Left lung (tissue), 10 donors: ENCODE data around the gene RABEP1. TPM values are rescaled to one million over a fixed set of nuclear protein-coding genes. Genes with fewer than 3 reads are reported as not detected.

Experiments
- ATAC-seq: fragments of 200-7000 bp; cut with Tn5 transposase; one replicate; pipeline ENCODE4 v1.9.1; 2020; ENCODE audit warnings: moderate library complexity
- DNase-seq, 4 donors: peaks; one replicate each; pipeline ENCODE4 v3.0.0-alpha.2; 2013 to 2020
- H3K27ac ChIP-seq, 2 donors: fragments of 200-600 bp; sonication (generic) in 1 of 2; one replicate each; pipeline versions ENCODE4 v1.5.0 to v1.8.0; 2020 to 2021
- H3K27me3 ChIP-seq, 2 donors: fragments of 200-600 bp; sonication (generic) in 1 of 2; one replicate each; pipeline versions ENCODE4 v1.5.0 to v1.8.0; 2020 to 2021
- H3K36me3 ChIP-seq, 2 donors: fragments of 200-600 bp; sonication (generic) in 1 of 2; one replicate each; pipeline versions ENCODE4 v1.5.0 to v1.8.0; 2020 to 2021
- H3K4me1 ChIP-seq, 2 donors: fragments of 200-600 bp; one replicate each; pipeline ENCODE4 v1.8.0; 2021
- H3K4me3 ChIP-seq, 2 donors: fragments of 200-600 bp; sonication (generic) in 1 of 2; one replicate each; pipeline versions ENCODE4 v1.5.0 to v1.8.0; 2020 to 2021; ENCODE audit warnings: mild to moderate bottlenecking in 1 of 2
- H3K9me3 ChIP-seq, 2 donors: fragments of 200-600 bp; sonication (generic) in 1 of 2; one replicate each; pipeline versions ENCODE4 v1.5.0 to v1.8.0; 2020 to 2021
- CTCF ChIP-seq, 2 donors: fragments of 200-600 bp; sonication (generic) in 1 of 2; IDR thresholded peaks; one replicate each; pipeline versions ENCODE4 v1.5.0 to v1.8.0; 2021; ENCODE audit warnings: antibody characterized with exemption in 2 of 2
- intact Hi-C, 2 donors: fragments of 100-400 bp; cut with DNase I; formaldehyde crosslinking; loops; one replicate each; pipeline versions ENCODE4 v1.11.2 to v1.14.2; 2022
- polyA plus RNA-seq, 6 donors: library from polyadenylated mRNA; unstranded; fragments of 120-200 nt; gene quantifications; one replicate each; pipeline ENCODE4 v1.2.1, GENCODE V29; 2013; ENCODE audit not compliant: insufficient read length in 6 of 6
- total RNA-seq, 2 donors: library from RNA; stranded (reverse); fragmentation: NEBNext Ultra II Directional; extraction: Animal tissue kit (Norgen Biotek cat#: 25700); gene quantifications; one replicate each; pipeline ENCODE4 v1.2.1, GENCODE V29; 2021
- donor health status: DM: no; HTN: yes; CAD: no.
- donor health status: DM: no; HTN: no; CAD: no.

Gene RABEP1
- total and polyA plus RNA-seq, 8 donors: 37.0 to 60.1 (median 55.6) TPM

- Histone ChIP-seq H3K27me3 (no peaks in the 10 kb centered on the region), H3K27ac (no peak overlapping the region), H3K4me3 (no peak overlapping the region), H3K4me1 (peaks cover 0 to 26% of the 10 kb centered on the region in 2 donors), H3K9me3 (no peaks in the 10 kb centered on the region), H3K36me3 (peaks cover 0 to 30% of the 10 kb centered on the region in 2 donors)
- no peak for DNase-seq
- TF ChIP-seq CTCF (IDR thresholded peaks at IDR 0.05): no peak
- intact Hi-C loops: no loop called here
- ATAC-seq: no peak
Observed at GRCh38 chr17:5309851-5310250, 27.8 kb downstream of the RABEP1 start.

DNA sequence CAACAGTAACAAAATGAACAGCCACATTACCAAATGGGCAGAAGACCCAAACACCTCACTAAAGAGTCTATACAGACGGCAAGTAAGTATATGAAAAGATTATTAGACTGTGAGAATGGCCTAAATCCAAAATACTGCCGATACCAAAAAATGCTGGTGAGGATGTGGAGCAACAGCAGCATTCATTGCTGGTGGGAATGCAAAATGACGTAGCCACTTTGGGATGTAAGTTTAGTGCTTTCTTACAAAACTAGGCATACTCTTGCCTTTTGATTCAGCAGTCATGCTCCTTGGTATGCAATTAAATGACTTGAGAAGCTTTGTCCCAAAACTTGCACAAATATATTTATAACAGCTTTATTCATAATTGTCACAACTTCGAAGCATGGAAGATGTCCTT, 43.8 kb downstream of the RABEP1 start:
- no peak for TF ChIP-seq CTCF (IDR thresholded peaks at IDR 0.05)
- H3K9me3 ChIP-seq: no peaks in the 10 kb centered on the region
- no peaks in the 10 kb centered on the region for H3K4me1 ChIP-seq
- H3K27ac ChIP-seq: no peak overlapping the region
- H3K27me3 ChIP-seq: no peaks in the 10 kb centered on the region
- DNase-seq (no peak), ATAC-seq (no peak)
- peaks cover 0 to 8% of the 10 kb centered on the region in 2 donors for H3K36me3 ChIP-seq
- intact Hi-C loops: no loop called here
- H3K4me3 ChIP-seq: no peak overlapping the region

DNA sequence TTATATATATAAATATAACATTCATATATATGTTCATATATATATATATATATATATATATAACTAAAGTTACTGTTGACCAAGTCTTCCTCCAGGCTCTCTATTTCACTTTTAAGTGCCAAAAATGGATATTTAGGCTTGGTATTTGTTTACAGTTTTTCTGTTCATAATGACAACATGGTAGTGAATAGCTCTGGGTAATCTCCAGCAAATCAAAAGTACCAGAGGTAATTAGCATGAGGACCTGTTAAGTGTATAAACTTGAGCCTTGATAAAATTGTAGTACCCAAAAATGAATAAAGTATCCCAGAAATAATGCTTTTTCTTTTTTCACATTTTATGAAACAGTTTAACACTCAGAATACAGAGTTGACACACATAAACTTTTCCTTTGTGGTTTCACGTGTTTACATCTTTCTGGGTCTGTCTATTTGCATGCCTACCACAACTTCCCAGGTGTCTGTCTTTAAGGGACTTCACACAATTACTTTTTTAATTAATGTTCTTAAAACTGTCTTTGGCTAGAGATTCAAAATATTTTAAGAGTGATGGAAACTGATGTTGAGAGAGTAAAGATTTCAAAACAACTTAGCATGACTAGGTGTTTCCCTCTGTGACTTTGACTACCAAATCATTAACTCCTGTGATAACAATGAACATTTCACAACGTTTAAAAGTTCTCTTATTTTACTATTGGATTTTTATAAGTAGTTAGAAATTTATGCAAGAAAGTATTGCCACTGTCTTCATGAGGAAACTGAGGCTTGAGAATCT, 47.9 kb downstream of the RABEP1 start:
- intact Hi-C loops: no loop called here
- Histone ChIP-seq H3K4me3 (no peak overlapping the region), H3K27me3 (no peaks in the 10 kb centered on the region), H3K27ac (no peak overlapping the region), H3K4me1 (no peaks in the 10 kb centered on the region), H3K36me3 (peaks cover 0 to 25% of the 10 kb centered on the region in 2 donors), H3K9me3 (no peaks in the 10 kb centered on the region)
- no peak for DNase-seq
- ATAC-seq: no peak
- TF ChIP-seq CTCF (IDR thresholded peaks at IDR 0.05): no peak

DNA sequence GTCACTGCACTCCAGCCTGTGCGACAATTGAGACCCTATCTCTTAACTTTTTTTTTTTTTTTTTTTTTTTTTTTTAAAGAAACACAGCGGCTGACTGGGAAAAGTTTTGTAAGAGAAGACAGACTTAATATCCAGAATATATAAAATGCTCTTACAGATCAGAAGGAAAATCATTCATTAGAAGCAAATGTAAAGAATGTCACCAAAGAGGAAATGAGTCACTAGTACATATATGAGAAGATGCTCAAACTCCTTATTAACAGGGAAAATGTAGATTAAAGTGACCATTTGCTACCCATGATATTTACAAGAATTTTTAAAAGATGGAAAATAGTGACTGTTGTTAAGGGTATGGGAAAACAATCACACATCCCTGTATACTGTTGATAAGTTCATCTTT, 48.9 kb downstream of the RABEP1 start:
- H3K4me1 ChIP-seq: no peaks in the 10 kb centered on the region
- no peaks in the 10 kb centered on the region for H3K9me3 ChIP-seq
- H3K27ac ChIP-seq: no peak overlapping the region
- intact Hi-C loops: no loop called here
- ATAC-seq (no peak), DNase-seq (no peak)
- no peaks in the 10 kb centered on the region for H3K27me3 ChIP-seq
- H3K4me3 ChIP-seq: no peak overlapping the region
- TF ChIP-seq CTCF (IDR thresholded peaks at IDR 0.05): no peak
- H3K36me3 ChIP-seq: peaks cover 0 to 30% of the 10 kb centered on the region in 2 donors

GRCh38 chr17:5331506-5331905, 49.4 kb downstream of the RABEP1 start:
- ATAC-seq: no peak

More at GRCh38 chr17:5331506-5331905, 49.4 kb downstream of the RABEP1 start:
- no peak for TF ChIP-seq CTCF (IDR thresholded peaks at IDR 0.05)
- no peak for DNase-seq
- H3K4me3 ChIP-seq: no peak overlapping the region
- H3K27ac ChIP-seq: no peak overlapping the region
- intact Hi-C loops: no loop called here
- H3K27me3 ChIP-seq: no peaks in the 10 kb centered on the region
- no peaks in the 10 kb centered on the region for H3K4me1 ChIP-seq
- H3K36me3 ChIP-seq: peaks cover 0 to 30% of the 10 kb centered on the region in 2 donors
- H3K9me3 ChIP-seq: no peaks in the 10 kb centered on the region
